ENCODE results near the gene WDR54.
A peak's percentile ranks its signal among the peaks of the same experiment; 100 is the strongest.
"Not testable (repeated sequence)": the region's sequence is repeated elsewhere in the genome, so short reads cannot be mapped to it uniquely, and the experiment has no call there.

The WDR54 gene

DNA sequence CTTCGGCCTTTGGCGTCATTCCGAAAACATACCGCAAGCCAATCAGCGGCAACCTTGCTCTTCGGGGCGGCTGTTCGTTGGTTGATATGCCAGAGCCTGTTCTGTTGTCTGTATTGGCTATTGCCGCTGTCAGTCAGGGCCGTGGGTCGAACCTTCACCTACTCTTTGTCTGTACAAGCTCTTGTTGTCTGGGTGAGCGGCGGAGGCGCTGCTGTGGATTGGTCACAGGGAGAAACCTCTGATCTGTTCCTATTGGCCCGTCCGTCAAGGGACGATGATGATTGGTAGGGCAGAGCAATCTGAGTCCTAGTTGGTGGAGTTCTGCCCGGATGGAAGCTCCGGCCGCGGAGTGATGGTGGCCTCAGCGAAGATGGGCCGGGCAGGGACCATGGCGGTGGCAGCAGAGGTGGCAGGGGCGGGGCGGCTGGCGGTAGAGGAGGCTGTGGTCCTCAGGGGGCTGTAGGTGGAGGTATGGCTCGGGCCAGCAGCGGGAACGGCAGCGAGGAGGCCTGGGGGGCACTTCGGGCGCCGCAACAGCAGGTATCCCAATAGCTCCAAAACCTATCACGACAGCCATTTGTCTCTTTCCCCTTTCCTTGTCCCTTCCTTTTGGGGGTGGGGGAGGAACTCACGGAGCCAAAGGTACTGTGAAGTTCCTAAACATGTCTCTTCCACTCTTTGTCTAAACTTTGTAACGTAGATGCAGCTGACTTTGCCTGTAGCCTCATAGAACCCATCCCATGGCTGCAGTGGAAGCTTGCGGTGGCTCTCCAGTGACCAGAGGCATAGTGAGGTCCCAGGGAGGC is 36.8 kb downstream of the WDR54 start, which contains the start of gene WBP1:
Gene WBP1 (plus strand): TSS at position 307 of the 806 bp plus-strand sequence. CDS start 165 bp downstream, at position 472.
- DNase-seq, result peak; percentile 96

DNA sequence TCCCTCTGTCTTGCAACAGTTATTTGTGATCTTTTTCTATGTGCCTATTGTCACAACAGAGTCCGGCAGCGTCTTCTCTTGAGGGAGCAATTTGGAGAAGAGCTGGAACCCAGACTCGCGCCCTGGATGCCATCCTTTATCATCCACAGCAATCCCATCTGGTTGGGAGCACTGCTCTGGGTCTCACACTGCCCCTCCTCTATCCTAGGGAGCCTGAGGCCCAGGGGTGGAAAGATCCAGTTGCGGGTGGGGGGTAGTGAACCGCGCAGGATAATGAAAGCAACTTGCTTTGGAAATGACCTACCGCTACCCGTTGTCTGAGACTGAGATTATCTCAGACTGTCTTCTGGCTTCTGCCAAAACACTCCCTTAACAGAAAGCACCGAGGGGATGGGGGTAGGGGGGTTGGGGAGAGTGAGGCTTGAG is 37.4 kb downstream of the WDR54 start:
- no peak for DNase-seq

DNA sequence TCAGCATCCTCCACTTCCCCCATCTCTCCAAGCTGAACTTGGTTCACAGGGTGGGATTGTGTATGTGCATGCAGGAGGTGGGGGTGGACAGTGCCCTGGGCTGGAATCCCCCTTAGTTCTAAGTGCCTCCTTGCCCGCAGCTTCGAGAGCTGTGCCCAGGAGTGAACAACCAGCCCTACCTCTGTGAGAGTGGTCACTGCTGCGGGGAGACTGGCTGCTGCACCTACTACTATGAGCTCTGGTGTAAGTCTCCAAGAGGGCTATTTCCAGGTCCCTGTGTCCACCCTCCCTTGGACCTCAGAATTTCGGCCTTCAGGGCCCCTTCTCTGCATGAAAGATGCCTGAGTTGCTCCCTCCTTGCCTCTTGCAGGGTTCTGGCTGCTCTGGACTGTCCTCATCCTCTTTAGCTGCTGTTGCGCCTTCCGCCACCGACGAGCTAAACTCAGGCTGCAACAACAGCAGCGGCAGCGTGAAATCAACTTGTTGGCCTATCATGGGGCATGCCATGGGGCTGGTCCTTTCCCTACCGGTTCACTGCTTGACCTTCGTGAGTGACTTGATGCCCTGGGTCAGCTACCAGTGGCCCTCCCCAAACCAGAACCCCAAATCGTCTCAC is 38.1 kb downstream of the WDR54 start:
- DNase-seq, result not testable (repeated sequence)

DNA sequence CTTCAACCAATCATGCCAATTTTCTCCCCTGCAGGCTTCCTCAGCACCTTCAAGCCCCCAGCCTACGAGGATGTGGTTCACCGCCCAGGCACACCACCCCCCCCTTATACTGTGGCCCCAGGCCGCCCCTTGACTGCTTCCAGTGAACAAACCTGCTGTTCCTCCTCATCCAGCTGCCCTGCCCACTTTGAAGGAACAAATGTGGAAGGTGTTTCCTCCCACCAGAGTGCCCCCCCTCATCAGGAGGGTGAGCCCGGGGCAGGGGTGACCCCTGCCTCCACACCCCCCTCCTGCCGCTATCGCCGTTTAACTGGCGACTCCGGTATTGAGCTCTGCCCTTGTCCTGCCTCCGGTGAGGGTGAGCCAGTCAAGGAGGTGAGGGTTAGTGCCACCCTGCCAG is 38.7 kb downstream of the WDR54 start:
- DNase-seq, result not testable (repeated sequence)

DNA sequence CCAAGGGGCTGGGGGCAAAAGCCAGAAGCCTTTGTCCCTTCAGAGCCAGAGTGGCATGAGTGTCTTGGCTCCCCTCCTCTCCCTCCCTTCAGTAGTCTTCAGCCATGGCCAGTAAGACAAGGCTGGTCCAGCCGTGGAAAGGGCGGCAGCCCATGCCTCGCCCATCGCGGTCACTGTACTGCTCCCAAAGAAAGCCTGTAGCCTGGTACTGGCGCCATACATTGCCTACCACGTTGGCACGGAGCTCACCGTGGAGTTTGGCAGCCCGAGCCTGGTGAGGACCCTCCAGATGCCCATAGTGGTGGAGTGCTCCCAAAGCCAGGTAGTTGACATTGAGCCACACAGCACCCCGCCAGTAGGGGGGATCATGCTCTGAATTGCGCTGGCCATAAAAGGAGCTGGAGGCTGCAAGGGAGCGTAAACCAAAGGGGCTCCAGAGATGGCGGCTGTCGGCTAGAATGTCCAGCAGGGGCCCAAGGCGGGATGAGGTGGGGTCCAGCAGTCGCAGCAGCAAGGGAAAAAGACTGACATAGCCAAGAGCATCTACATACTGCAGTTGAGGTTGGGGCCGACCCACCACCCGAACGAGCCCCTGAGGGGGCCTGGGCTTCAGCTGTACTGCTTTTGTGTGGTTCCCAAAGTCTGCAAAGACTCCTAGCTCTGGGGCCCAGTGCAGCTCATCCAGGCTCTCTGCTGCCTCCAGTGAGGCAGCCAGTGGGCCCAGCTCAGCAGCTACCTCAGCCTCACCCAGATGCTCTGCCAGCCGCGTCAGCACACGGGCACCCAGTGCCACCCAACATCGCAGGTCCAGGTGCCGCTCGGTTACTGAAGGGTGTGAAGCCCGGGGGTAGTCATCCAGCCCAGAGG is 39.9 kb downstream of the WDR54 start:
- DNase-seq, result no peak

DNA sequence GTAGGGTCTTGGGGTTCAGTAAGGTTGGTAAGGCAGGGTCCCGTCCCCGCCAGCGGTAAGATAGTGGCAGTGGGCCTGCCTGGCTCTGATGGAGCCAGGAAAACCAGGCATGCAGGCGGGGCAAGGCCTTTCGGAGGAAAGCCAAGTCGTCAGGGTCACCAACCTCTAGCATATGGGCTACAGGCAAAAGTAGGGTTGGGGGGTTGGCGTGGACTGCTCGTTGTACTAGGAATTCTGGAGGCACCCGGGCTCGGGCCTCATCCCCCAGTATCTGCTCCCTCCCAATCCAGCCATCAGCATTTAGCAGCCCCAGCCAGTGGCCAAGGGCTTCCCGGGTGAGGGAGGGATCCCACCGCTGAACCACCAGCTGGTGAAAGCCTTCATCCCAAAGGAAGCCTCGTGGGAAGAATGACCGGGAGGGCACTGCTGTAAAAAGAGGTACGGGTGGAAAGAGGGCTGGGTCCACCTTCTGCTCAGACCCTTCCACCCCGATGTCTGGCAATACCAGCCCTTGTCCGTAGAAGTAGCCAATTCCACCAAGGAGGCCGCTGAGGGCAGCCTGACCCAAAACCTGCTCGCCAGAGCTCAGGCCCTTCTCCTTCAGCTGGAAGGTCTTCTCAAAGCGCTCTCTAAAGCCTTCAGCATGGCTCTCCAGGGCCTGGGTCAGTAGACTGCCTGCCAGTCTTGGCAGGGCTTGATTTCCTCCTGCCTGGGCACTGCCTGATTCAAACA is 40.7 kb downstream of the WDR54 start:
- no peak for DNase-seq

DNA sequence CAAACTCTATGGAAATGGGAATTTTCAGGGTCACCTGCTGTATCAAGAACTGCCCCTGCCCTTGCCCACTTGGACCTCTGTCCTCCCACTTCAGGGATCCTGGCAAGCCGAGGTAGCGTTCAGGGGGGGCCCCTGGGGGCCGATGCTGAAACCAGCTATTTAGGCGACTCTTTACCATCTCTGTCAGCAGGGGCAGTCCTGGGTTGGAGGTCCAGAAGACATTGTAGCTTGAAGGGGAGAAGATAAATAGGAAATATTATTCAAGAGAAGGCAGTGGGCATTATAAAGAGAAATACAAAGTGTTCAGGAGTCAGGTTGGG is 41.2 kb downstream of the WDR54 start:
- DNase-seq, result no peak

DNA sequence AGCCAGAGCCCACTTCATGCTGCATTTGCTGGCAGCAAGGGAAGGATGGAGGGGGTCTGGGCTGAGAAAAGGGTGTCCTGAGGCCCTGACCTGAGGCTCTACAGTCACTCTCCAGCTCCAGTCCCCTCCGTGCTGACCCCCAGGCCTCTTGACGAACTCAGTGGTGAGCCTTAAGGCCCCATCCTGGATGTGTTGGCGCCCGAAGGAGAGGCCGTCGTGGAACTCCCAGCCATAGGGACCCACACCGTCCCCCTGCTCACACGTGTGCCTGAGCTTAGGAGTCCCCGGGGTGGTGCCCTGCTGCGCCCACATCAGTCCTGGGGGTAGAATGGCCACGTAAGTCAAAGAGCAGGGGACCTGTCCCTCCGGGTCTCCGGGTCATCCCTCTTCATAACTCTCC is 42.9 kb downstream of the WDR54 start:
- no peak for DNase-seq

DNA sequence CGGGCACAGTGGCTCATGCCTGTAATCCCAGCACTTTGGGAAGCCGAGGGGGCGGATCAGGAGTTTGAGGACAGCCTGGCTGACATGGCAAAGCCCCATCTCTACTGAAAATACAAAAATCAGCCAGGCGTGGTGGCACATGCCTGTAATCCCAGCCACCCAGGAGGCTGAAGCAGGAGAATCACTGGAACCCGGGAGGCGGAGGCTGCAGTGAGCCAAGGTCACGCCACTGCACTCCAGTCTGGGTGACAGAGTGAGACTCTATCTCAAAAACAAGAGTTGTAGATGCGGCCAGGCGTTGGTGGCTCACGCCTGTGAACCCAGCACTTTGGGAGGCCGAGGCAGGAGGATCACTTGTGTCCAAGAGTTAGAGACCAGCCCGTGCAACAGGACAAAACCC is 49.2 kb downstream of the WDR54 start:
- DNase-seq, result not testable (repeated sequence)

DNA sequence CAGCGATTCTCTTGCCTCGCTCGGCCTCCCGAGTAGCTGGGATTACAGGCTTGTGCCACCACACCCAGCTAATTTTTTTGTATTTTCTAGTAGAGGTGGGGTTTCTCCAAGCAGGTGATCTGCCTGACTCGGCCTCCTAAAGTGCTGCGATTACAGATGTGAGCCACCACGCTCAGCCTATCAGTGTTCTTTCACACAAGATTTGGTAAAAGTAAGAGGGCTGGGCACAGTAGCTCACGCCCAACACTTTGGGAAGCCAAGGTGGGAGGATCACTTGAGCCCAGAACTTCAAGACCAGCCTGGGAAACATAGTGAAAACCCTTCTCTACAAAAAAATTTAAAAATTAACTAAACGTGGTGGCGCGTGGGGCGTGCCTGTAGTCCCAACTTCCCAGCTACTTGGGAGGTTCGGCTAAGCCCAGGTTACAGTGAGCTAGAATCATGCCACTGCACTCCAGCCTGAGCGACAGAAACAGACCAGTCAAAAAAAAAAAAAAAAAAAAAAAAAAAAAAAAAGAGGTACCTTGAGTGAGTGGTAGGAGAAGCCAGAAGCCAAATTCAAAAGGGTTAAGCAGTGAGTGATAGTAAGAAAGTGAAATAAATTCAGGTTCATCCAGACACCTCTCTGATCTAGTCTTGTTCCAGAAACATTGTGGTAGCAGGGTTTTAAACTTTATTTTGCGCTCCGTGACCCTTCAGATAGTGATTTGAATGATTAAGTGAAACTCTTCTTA is 50.0 kb downstream of the WDR54 start:
- no peak for DNase-seq

DNA sequence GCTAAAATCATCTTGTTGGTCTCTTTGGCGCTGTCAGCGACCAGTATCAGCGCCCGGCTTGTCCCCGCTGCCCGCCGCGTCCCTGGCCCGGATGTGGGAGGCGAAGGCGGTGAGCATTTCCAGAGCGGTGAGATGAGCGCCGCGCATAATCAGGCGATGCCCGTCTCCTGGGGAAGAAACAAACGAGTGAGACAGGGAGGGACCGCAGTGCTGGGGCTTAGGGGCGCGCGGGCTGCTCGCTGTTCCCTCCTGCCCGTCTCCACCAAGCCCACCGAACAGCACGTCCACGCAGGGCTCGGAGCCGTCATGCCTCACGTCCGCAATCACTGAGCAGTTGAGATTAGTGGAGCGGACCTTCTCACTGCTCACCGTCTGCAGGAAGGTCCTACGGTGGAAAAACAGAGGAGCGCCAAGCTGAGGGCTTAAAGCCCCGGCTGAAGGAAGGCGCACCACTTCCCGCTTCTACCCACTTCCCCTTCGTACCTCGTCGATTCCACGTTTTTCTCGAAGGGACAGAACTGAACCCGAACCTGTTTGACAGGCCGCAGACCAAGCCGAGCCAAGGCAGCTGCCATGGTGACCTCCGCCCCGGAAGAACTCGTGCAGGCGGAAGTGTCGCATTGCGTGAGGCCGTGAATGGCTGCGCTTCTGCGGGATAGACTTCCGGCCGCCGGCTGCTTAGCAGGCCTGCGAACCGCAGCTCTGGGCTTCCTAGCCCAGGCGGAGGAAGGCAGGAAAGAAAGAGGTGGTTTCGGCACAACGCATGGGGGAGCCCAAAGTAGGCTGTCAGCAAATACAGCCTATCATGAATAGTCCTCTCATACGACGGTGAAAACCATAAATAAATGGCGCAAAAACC is 50.8 kb downstream of the WDR54 start, which contains the start of gene MRPL53:
Gene MRPL53 (minus strand): TSS at position 595 of the 859 bp plus-strand sequence. CDS start 20 bp downstream, at position 575.
- DNase-seq, result peak; percentile 99

DNA sequence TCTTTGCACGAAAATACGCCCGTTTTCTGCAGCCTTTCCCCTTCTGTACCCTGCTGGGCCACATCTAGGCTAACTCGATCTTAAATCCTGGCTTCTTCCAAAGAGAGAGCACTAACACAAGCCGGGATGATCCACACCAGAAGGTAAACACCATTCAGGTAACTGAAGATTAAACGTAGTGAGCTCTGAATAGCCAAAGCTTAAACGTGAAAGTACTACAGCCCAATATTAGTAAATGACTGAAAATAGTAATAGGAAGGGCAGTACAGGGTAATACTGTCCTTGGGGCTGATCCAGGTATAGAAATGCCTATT is 51.4 kb downstream of the WDR54 start:
- DNase-seq, result no peak

DNA sequence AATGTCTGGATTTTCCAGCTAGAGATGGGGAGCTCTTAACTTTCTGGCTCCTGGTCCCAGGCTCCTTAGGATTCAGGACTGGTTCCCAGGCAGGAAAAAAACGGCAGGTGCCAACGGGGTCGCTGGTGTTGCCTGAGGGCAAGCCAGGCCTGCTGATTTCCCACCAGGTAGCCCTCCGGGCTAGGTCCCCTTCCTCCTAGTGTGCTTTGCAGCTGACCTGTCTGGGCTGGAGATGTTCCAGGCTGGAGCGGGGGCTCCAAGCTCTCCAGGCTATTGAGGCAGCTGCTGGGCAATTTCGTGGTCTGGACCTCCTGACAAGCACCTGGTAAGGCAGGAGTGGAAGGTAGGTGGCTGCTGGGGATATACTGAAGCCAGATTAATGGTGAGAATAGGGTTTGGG is 53.0 kb downstream of the WDR54 start:
- DNase-seq, result no peak

DNA sequence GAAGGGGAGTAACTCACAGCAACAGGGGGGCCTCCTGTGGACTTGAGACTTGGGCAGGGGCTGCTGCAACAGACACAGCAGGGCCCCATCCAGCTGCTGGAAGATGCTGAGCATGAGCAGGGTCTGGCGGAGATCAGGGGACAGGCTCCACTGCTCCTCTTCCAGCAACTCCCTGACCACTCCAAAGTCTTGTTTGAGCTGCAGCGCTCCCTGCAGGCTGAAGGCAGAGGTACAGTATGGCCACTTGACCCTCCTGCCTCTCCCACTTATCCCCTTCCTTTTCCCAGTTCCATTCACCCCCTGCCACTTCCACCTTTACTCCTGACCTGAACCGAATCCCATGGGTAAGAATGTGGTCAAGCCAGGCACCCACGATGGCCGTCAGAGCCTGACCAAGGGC is 53.4 kb downstream of the WDR54 start:
- DNase-seq, result no peak
